Activated gamma-delta T cell treated with anti-CD3 and anti-CD28 coated beads, Interleukin-2, amount 50 U/mL, for 16 hours (primary cell): ENCODE results near the gene COL6A2.
"Not testable (repeated sequence)": the region's sequence is repeated elsewhere in the genome, so short reads cannot be mapped to it uniquely, and the experiment has no call there.

ENCODE experiments used
- DNase-seq: peaks from one replicate; pipeline ENCODE4 v3.0.0-alpha.2; 2020; ENCODE audit warnings: low read depth

COL6A2 gene

DNA sequence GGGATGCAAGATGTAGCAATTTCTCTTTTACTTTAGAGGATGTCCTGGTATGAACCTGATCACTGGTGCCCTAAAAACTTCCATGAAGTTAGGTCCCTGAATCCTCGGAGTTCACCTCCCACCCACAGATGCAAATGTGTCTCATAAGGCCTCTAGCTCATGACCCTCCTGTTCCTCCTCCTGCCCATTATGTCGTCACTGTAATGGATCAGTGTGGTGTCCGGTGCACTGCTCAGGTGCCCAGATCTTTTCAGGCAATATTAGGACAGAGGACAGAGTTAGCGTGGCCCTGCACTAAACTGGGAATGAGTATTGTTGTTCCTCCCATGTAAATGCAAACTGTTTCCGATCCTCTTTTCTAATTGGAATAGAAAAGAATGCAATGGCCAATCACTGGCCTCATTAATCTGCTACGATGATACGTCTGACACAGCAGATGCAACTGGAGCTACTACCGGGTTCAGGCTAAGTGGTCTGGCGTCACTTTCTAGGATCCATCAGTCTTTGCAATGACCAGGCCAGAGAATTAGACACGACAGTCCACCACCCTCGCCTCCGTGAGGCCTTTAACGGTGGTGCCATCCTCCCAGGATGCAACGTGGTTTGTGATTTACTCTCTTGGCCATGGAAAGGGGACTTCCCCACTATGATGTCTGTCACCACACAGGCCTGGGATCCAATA, 3.4 kb upstream of the COL6A2 start:
- DNase-seq: no peak

DNA sequence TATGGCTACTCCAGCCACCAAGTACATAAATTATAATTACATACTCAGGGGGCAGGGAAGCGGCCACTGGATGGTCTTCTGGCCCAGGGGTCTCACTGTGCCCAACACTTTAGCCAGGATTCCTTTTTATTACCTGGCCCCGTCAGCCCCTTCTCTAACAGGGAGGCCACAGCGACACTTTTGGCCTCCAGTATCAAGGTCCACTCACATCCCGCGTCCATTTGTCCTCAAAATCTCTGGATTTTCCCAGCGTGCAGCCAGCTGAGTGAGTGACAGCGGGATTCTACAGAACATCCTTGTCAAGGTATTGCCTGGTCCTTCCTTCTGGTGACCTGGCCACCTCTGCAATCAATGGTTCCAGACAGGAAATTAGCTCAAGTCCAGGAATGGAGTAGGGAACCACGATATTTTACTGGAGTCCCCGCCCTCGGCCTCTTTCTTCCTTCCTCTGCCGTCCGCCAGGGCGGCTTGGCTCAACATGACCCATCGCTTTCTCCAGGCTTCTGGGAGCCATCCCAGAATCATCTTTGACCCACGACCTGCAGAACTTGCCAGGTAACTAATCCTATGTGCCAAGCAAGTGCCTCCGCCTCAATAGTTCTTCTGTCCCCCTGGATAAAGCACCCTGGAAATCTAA, 2.7 kb upstream of the COL6A2 start:
- DNase-seq: no peak

DNA sequence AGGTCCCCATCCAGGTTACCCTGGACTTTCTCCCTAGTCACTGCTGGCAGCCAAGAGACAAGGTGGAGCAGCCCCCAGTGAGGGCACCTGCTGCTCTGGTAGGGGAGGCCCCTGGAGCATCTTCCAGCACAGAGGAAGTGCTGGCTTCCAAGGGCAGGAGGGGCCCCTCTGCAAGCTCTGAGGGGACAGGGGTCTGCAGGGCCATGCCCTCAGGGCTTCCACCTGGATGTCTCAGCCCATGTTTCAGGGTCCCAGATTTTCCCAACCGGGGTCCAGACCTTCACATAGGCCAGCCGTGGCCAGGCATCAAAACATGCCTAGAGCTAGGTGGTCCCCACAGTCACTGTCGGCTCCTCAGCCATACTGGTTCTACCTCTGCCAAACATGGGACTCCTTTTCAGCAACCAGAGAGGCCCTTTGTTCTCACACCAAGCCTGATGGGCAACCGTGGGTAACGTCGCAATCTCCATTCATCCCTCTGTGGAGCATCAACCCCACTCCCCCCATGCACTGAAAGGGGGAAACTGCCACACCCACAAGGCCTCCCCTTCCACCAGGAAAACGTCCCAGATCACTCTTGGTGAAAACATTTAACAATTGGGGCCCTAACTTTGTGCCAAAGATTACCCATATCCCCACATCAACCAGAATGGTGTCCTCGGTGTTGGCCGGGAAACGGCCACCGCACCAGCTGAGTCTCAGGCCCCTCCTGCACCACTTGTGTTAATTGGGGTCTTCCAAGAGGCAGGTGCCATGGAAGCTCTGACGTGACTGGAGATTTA, 1.9 kb upstream of the COL6A2 start:
- no peak for DNase-seq

DNA sequence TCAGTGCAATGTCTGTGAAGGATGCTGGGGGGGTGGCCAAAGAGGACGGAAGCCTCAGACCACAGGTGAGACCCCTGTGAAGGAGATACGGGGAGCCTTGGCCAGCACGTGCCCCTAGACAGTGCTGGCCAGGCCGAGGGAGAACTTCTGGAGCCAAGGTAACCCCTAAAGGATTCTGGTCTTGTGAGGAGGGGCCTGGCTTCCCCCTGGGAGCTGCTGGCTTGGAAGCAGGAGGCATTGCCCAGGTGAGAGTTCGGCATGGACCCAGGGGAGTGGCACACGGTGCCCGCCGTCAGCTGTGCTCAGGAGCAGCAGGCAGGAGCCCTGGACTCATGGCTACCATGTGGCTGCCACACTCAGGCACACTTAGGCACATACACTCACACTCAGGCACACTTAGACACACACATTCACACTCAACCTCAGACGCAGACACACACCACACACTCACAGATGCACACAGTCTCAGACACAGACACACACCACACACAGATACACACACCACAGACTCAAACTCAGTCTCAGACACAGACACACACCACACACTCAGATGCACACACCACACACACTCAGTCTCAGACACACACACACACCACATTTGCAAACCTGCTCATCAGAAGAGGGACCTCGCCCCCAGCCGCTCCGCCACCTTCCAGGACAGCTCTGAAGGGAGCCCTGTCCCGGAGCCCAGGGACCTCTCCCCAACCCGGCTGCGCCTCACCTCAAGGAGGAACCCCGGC, 1.1 kb upstream of the COL6A2 start:
- no peak for DNase-seq

DNA sequence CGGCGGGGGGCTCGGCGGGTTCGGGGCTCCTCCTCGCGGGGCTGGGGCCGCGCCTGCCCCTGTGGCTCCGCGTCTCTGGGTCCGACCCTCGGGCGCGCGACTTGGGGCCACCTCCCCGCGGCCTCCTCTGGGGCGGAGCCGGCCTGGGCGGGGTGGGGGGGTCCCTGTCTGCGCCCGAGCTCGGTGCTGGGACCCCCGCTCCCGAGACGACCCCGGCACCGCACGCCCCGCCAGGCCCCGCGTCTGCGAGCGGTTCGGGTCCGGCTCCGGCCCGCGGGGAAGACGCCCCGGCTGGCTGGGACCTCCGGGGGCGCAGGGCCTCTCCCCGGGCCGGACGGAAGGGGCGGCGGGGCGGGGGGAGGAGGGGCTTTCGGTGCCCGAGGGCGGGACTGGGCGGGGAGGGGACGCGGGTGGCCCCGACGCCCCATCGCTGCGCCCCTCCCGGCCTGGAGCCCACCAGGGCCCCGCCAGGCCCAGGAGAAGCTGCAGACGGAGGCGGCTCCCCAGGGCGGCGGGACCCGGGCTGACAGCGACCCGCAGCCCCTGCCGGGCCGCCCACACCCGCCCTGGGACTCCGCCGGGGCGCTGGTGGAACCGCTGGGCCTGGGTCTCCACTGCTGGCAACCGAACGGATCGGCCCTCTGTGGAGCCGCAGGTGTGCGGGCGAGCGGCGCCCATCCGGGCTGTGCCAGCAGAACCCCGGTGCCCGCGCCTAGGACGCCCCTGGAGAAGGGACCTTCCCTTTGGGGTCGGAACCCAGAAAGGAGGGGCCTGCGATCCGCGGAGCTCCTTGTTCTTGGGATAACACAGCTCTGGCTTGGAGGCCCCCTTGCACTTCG, 610 bp downstream of the COL6A2 start:
- DNase-seq: no peak

DNA sequence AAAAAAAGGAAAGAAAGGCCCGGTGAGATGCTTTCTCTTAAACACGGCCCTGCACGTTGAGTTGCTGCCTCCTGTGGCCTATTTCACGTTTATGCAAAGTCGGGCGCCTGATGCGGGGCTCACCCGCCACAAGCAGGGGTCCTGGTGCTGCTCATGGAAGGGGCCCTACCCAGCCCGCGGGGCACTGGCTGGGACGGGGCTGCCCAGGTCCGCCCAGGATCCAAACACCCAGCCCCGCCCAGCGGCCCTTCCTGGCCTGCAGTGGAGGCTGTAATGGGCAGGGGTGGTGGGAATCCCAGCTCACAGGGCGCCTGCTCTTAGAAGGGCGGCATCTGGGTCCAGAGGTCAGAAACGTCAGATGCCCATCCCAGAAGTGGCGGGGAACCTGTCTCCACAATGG, 1.6 kb downstream of the COL6A2 start:
- no peak for DNase-seq

DNA sequence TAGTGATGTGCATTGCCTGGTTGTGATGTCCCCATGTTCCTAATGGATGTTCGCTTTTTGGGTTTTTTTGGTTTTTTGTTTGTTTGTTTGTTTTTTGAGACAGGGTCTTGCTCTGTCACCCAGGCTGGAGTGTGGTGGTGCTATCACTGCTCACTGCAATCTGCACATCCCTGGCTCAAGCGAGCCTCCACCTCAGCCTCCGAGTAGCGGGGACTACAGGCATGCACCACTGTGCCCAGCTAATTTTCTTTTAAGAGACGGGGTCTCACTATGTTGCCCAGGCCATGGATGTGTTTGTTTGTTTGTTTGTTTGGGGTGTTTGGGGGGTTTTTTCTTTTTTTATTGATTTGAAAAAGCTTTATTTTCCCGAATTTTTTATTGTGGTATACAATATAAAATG, 2.1 kb downstream of the COL6A2 start:
- DNase-seq: no peak

DNA sequence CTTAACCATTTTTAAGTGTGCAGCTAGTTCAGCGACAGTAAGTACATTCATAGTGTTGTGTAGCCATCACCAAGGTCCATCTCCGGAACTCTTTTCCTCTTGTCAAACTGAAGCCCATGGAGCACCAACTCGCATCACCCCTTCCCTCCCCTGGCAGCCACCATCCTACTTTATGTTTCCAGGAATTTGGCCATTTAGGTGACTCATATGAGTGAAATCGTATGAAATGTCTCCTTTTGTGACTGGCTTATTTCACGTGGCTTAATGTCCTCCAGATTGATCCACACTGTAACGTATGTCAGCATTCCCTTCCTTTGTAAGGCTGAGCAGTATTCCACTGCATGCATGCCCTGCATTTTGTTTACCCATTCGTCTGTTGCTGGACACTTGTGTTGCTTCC, 2.5 kb downstream of the COL6A2 start:
- no peak for DNase-seq

DNA sequence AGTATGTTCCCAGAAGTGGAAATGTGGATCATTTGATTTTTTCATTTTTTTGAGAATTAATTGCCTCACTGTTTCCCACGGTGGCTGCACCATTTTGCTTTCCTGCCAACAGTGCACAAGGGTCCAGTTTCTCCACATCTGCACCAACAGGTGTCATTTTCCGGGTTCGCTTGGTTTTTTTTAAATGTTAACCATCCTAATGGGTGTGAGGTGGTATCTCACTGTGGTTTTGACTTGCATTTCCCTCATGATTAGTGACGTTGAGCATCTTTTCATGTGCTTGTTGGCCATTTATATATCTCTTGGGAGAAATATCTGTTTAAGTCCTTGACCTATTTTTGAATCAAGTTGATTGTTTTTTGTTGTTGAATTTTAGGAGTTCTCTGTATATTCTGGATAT, 3.0 kb downstream of the COL6A2 start:
- no peak for DNase-seq

DNA sequence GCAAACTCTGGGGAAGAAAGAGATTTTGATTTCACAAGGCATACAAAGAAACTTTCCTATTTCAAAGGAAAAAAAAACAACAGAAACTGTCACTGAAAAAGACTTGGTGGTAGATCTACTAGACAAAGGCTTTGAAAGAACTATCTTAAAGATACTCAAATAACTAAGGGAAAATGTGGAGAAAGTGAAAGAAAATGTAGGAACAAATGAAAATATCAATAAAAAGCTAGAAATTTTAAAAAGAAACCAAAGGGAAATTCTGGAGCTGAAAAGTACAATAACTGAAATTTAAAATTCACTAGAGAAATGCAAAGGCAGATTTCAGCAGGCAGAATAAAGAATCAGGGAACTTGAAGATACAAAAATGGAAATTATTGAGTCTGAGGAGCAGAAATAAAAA, 6.2 kb downstream of the COL6A2 start:
- DNase-seq: no peak

DNA sequence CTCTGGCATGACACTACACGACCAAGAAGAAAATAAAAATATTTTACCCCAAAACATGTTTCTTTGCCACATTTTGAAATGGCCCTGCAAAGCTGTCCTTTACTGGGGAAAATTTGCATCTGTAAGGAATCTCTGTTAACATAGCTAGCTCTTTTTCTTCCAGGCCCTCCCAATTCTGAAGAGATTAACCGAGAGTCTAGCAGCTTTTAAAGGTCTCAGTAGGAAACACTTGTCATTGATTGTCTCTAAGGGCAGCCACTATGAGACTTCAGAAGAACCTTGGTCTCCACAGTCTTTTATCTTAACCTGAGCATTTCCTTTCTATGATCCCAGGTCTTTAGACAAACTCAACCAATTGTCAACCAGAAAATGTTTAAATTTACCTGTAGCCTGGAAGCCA, 9.5 kb downstream of the COL6A2 start:
- DNase-seq: not testable (repeated sequence)

DNA sequence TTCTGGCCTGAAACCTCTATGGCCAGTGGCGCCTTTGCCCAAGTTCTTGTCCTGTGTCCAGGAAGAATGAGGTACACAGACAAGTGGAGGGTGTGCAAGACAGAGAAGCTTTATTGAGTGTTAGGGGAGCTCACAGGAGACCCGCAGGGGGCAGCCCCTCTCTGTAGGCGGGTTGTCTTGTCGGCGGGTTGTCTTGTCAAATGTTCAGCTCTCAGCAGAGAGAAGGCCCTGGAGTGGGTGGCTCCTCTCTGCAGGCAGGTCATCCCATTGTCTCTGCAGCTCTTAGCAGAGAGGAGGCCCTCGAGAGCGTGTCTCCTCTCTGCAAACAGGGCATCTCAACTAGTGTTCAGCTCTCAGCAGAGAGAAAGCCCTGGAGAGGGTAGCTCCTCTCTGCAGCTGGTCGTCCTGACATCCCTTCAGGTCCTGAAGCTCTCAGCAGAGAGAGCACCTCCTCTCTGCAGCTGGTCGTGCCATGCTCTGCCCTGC, 11.0 kb downstream of the COL6A2 start:
- no peak for DNase-seq

DNA sequence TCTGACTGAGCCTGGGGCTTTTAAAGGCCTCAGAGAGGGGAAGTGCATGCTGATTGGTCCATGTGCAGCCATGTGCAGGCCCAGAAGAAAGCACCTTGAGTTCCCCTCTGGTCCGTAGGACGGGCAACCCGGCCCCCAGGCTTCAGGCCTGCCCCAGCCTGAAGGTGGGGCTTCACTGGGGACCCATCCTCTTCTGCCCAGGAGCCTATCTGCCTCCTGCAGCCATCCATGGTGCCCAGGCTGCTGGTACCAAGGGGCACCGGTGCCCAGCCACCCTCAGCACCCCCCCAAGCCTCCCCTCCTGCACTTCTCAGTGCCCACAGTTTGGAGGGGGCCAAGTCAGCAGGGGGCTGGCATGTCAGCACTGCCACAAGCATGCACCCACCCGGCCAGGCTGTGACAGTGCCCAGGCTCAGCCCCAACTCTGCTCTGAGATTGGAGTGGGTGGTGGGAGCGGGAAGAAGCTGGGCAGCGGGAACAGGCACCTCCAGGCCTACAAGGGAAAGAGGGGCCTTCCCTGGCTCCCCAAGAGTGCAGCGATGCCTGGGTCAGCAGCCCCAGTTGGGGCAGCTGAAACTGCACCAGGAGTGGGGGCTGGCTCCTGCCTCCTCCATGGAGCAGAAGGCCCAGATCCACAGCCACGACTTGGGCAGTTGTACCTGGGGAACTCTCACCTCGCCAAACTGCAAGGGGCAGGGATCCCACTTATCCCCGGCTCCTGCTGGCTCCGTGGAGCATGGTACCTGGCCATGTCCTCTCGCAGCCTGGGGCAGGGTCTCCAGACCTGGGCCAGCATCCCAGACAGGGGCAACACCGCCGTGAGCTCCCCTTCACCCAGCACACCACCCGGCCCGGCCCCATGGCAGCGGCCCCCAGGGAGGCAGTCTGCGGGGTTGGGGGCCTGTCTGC, 11.7 kb downstream of the COL6A2 start:
- no peak for DNase-seq

DNA sequence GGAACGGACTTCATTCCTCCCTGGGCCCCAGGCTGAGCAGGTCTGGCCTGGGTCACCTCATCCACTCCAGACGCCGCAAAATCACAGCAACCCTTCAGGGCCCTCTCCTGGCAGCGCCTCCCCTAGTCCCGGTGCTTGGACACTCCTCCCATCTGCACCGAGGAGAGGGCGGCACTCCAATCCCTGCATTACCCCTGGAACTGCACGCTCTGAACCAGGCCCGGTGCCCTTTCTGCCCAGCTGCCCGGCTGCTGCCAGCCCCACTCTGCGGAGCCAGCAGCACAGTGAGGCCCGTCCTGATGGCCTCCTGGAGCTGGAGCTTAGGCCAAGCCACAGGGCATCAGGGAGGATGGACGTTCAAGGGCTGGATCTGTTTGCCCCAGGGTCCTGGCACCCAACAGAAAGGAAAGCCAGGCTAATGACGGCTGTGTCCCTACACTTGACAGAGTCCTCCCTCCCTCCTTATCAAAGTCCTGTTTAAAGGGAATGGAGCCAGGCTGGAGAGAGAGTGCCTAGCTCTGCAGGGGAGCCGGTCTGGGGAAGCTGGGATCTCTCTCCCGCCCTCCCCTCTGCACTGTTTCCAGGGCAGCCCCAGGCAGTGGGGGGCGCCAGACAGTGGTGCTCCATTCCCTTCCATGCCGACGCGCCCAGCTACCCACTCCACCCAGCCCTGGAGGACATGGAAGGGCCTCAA, 12.7 kb downstream of the COL6A2 start:
- no peak for DNase-seq

DNA sequence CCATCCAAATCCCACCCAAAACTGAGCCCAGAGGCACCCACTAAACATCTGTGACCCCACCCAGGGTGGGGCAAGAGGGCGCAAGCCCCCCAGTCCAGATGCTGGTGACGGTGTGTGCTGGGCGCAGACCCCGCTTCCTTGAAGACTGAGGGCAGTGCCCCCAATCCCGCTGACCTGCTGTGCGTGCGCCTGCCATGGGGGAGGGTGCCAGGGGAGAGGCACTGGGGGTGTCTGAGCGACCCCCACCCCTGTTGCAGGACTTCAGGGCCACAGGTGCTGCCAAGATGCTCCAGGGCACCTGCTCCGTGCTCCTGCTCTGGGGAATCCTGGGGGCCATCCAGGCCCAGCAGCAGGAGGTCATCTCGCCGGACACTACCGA, 13.3 kb downstream of the COL6A2 start:
- DNase-seq: no peak

DNA sequence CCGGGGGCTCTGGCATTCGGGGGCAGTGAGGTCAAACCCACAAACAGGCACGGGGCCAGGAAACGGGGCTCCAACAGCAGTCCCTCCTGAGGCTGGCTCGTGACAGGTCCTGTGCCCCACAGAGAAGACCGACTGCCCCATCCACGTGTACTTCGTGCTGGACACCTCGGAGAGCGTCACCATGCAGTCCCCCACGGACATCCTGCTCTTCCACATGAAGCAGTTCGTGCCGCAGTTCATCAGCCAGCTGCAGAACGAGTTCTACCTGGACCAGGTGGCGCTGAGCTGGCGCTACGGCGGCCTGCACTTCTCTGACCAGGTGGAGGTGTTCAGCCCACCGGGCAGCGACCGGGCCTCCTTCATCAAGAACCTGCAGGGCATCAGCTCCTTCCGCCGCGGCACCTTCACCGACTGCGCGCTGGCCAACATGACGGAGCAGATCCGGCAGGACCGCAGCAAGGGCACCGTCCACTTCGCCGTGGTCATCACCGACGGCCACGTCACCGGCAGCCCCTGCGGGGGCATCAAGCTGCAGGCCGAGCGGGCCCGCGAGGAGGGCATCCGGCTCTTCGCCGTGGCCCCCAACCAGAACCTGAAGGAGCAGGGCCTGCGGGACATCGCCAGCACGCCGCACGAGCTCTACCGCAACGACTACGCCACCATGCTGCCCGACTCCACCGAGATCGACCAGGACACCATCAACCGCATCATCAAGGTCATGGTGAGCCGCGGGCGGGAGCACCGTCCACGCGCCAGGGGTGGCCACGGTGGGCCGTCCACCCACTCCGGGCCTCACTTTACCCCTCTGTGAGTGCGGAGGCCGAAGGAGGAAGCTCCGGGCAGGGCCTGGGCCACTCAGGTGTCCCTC, 14.2 kb downstream of the COL6A2 start:
- no peak for DNase-seq

DNA sequence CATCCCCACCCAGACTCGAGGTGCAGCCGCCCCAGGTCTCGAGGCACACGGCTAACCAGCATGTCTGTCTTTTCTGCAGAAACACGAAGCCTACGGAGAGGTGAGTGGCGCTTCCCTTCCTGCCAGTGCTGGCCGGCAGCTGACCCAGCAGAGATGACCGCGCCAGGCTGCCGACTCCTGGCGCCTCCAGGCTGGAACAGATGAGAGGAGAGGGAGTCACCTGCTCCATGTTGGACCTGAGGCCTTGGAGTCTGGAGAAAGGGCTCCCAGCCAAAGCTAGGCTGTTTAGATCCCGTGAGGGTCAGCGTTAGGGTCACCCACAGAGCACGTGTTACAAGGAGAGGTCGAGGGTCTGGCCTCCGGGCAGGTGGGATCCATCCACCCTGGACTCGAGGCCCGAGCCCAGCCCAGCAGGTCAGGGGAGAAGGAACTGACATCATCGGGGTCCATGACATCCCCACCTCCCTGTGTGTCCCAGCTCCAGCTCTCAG, 14.9 kb downstream of the COL6A2 start:
- no peak for DNase-seq

DNA sequence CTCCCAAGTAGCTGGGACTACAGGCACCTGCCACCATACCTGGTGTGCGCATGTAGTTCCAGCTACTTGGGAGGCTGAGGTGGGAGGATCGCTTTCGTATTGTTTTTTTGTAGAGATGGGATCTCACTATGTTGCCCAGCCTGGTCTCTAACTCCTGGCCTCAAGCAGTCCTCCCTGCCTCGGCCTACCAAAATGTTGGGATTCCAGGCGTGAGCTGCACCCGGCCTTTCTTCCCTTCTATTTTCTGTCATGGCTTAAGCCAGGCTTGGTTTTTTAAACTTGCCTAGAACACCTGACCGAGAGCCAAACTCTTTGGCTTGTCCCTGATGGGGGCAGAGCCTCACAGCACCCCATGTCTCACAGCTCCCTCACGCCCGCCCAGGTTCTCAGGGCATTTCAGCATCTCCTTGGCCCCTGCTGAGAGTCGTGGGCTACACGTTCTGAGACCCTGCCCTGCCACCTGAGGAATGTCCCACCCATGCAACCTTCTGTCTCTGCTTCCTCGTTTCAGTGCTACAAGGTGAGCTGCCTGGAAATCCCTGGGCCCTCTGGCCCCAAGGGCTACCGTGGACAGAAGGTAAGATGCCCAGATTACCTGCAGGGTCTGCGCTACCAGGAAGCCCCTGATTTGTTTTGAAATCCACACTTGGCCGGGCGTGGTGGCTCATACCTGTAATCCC, 15.7 kb downstream of the COL6A2 start:
- DNase-seq: no peak
